Hematopoietic multipotent progenitor cell treated with erythropoietin and hydrocortisone succinate and interleukin-3 and kit ligand, for 15 days (in vitro differentiated cells): ENCODE data around the gene DLG2.
"Not testable (repeated sequence)": the region's sequence is repeated elsewhere in the genome, so short reads cannot be mapped to it uniquely, and the experiment has no call there.

ENCODE experiments used
- DNase-seq: peaks from one replicate; pipeline ENCODE4 v3.0.0-alpha.2; 2015; ENCODE audit warnings: low spot score

Gene DLG2

DNA sequence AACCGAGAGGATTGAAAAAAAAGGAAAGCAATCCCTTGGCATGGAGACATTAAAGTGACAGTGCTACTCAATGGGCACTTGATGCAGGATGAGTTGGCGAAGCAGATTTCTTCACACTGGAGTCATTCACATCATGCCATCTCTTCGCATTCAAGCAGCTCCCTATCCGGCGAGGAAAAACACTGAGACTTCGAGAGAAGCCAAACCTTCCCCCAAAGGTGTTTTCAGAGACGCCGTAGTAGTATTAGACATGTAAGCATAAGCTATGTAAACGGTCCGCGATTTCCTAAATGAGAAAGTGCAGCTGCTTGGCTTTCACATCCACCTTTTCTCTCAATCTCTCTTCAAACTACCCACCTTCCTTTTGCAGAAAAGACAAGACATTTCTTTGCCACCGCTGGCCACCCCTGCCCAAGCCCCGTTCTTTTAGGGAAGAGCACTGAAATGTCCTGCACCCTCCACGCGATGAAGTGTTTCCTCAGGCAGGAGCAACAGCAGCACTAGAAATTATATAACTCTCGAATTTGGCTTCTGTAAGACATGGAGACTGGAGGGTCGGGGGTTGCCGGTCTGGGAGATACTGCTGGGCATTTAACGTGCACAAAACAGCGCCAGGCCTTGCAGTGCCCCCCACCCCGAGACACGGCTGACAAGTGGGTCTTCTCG, at the start of gene DLG2:
Gene DLG2 (minus strand): TSS at position 13 of the 666 bp plus-strand sequence.
- peak; percentile 9 for DNase-seq

GRCh38 chr11:85673393-85673792, 46.2 kb upstream of the DLG2 start:
- DNase-seq: no peak

DNA sequence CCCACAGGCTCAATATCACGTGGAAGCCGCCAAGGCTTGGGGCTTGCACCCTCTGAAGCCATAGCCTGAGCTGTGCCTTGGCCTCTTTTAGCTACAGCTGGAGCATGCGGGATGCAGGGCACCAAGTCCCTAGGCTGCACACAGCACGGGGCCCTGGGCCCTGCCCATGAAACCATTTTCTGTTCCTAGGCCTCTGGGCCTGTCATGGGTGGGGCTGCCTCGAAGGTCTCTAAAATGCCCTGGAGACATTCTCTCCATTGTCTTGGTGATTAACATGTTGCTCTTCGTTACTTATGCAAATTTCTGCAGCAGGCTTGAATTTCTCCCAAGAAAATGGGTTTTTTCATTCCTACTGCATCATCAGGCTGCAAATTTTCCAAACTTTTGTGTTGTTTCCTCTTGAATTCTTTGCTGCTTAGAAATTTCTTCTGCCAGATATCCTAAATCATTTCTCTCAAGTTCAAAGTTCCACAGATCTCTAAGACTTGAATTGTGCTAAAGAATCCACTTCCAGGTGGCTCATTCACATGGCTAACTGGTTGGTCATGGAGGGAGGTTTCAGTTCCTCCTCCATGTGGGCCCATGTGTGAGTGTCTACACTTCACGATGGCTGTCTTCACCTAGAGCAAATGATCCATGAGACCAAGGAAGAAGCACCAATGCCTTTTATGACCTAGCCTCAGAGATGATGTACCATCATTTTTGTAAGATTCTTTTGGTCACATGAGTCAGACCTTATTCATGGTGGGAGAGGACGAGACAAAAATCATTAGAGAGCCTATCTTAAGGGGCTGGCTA, 45.2 kb upstream of the DLG2 start:
- no peak for DNase-seq

GRCh38 chr11:85670949-85671663, 44.0 kb upstream of the DLG2 start:
- DNase-seq: not testable (repeated sequence)

GRCh38 chr11:85668157-85668556, 41.0 kb upstream of the DLG2 start:
- no peak for DNase-seq

- no peak for DNase-seq
Observed at GRCh38 chr11:85666687-85667086, 39.5 kb upstream of the DLG2 start.

- DNase-seq: no peak
Observed at GRCh38 chr11:85665733-85666132, 38.6 kb upstream of the DLG2 start.

DNA sequence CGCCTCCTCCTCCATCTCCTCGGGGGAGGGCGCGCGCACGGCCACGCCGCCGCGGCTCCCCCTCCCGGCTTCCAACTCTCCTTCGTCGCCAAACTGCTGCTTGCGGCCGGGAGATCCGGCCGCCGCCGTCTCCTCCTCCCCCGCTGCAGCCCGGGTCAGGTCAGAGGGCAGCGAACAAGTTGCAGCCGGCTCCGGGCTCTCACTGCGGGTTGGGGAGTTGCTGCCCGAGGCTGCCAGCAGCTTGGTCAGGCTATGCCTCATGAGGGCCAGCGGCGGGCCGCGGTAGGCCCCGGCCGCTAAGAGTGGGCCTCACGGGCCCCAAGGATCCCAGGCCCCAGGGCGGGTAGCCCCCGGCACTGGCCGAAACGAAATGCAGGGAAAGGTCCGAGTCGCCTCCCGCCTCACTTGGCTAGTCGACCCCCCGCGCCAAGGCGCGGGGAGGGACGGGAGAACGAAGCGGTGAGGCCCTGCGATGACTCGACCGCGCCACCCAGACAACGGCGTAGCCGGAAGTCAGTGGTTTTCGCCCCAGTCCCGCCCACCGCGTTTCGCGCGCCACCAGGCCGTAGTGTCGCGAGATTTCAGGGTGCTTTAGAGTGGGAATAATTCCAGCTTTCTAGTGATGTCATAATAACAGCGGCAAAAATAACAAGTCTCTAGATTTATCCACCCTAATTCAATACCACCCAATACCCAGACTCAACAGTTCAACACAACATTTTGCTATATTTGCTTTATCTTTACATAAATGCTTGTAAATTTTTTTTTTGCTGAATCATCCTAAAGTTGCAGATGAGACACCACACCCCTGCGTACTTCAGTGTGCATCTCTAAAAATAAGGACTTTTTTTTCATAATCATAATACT, 37.7 kb upstream of the DLG2 start, which contains the start of gene CREBZF:
Gene CREBZF (minus strand): TSS at position 515 of the 867 bp plus-strand sequence. CDS start 254 bp downstream, at position 261.
- peak; percentile 97 for DNase-seq

DNA sequence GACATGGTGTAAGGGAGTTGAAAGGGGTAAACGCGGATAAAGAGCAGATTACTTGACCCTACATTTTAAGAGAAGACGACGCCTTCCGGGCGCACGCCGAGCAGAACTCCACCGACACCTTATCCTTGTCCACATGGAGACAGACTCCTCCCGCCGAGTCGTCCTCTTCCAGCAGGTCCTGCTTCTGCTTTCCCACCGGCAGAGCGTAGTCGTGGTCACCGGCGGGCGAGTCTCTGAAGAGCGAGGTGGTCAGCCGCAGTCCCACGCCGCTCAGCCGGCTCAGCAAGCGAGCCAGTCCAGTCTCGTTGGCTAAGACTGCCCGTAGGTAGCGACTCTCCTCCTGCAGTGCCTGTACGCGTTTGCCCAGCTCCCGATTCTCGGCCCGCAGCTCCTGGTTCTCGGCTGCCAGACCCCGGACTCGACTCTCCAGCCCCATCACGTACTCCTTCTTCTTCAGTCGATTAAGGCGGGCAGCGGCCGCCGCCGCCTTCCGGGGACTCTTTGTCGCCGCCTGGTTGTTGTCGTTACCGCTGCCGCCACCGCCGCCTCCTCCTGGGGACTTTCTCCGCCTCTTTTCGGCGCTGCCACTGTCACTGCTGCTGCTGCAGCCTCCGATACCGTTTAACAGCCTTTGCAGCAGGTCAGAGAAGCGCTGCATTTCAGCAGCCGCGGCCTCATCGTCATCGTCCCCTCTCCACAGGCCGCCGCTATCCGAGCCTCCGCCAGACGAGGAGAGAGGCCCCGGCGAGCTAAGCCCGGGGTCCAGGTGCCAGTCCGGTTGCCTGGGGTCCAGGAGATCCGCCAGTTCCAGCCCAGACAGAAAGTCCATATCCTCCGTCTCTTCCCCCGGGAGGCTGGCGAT, 36.8 kb upstream of the DLG2 start:
- DNase-seq: peak; percentile 83

DNA sequence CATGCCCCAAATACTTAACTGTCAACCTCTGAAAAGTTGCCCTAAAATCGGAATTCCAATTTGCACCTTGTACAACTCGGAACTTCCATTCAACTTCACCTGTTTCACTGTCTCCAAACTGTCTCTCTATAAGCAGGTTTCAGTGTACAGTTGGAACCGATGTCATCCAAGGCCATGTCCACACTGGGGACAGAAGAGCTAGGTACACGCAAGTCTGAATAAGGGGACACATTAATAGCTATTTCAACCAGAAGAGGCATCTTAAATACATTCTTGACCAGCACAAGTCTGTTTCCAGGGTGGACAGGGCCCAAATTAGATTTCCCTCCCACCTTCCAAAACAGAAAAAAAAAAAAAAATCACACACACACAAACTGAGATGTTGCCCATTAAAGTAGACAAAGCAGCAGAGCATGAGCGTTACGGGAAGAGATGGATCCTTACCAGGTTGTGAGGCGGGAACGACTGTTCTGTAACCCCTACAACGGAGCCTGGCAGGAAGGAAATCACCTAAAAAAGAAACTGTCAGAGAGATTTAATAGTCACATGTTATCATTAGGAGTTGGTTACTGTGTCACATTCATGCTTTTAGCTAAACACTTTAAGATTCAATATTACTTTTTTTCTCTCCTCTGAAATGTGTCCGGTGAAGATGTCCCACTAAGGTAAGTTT, 36.1 kb upstream of the DLG2 start:
- peak; percentile 22 for DNase-seq

- DNase-seq: peak; percentile 20
Observed at GRCh38 chr11:85661972-85662664, 35.0 kb upstream of the DLG2 start.

GRCh38 chr11:85658180-85658579, 31.0 kb upstream of the DLG2 start:
- no peak for DNase-seq

GRCh38 chr11:85656777-85657176, 29.6 kb upstream of the DLG2 start:
- DNase-seq: no peak

- DNase-seq: not testable (repeated sequence)
Observed at GRCh38 chr11:85654343-85654742, 27.2 kb upstream of the DLG2 start.

DNA sequence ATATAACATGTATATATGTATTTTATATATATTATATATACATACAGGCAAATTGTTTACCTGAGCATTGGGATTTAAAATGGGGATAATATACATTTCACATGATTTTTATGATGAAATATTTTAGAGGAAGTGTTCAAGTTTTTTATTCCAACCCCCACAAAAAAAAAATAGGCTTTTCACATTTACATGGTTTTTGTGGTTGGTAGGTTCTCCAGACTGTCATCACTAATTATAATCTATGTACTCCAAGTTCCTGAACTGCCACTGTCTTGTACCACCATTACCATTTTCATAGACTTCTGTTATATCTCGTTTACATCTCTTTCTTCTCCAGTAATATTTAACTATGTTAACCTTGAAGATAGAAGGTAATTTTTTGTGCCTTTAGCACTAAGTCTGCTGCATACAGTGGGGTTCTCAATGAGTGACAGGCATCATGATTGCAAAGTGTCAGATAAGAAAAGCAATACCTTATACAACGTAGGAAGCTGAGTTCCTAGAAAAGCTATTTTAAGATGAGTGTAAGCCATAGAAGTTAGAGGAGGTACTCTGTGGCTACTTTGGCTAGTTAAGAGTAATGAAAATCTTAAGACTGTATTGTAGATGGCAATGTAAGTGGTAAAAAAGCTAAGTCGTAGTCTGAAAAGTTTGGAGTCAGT, 25.8 kb upstream of the DLG2 start:
- no peak for DNase-seq

GRCh38 chr11:85651118-85651517, 24.0 kb upstream of the DLG2 start:
- DNase-seq: no peak

- DNase-seq: peak; percentile 87
Observed at GRCh38 chr11:85647604-85648299, 20.6 kb upstream of the DLG2 start, which contains the start of gene TMEM126A. TMEM126A (plus strand) TSS chr11:85647967; CDS start chr11:85650256, 2,289 bp downstream.

DNA sequence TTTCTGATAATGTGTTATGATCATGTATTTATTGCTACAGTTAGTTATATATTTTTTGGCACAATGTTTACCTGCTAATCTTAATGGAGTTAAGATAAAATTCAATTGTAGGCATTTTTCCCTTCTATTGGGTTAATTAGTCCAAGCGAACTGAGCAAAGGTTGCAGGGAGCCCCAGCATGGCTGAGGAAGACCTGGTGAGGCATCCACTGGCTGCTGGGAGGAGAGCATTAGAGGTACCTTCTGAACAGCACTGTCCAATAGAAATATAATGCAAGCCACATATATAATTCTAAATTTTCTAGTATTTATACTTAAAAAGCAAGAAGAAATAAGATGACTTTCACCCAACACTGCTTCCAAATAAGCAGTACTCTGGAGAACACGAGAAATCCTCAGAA, 19.9 kb upstream of the DLG2 start:
- DNase-seq: no peak
